Neural progenitor cell (in vitro differentiated cells): ENCODE measurements around the gene FAM13B.
"Not testable (repeated sequence)": the region's sequence is repeated elsewhere in the genome, so short reads cannot be mapped to it uniquely, and the experiment has no call there.

Experiments used
- CTCF ChIP-seq: fragments of 200-600 bp; sonication (generic); IDR thresholded peaks from 2 replicates; pipeline ENCODE4 v1.5.1; 2017; ENCODE audit warnings: antibody characterized with exemption, mild to moderate bottlenecking
- EZH2 ChIP-seq: fragments of 200-600 bp; sonication (generic); IDR thresholded peaks from 2 replicates; pipeline ENCODE4 v1.6.1; 2017; ENCODE audit warnings: antibody characterized with exemption, mild to moderate bottlenecking, moderate library complexity
- EZH2phosphoT487 ChIP-seq: fragments of 200-600 bp; sonication (generic); IDR thresholded peaks from 2 replicates; pipeline ENCODE4 v1.6.1; 2017; ENCODE audit warnings: antibody characterized with exemption

- not testable (repeated sequence) for TF ChIP-seq CTCF, EZH2phosphoT487, EZH2
These were observed 88.6 kb downstream of the FAM13B start for GRCh38 chr5:137944280-137944679.
